Measurements from ENCODE around the gene PTPRG.

The PTPRG gene

DNA sequence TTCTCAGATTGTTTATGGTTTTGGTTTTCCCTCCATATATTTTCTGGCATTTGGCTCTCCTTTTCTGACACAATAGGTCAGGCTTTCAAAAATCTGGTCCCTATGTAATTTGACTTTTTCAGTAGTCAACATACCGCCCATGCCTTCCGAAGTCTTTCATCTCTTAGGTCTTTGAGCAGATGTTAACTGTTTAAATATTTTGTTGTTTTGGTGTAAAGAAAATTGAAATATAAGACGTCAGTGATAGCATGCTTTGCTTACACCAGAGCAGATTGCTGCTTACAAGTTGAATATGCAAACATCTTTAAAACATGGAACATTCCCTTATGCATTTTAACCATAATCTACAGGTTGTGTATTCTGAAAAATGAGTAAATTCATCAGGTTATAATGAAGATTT, 233.0 kb downstream of the PTPRG start:
- H3K4me1 ChIP-seq (ENCODE audit: low read length): peaks cover 15% of the 10 kb centered on the region
- H3K79me2 ChIP-seq (ENCODE audit: low read length): no peaks in the 10 kb centered on the region
- no peak overlapping the region for H2AFZ ChIP-seq (ENCODE audit: low read depth, low read length)
- H3K27ac ChIP-seq (ENCODE audit: low read length): no peak overlapping the region
- no peaks in the 10 kb centered on the region for H4K20me1 ChIP-seq (ENCODE audit: insufficient read depth, low read length)
- no peaks in the 10 kb centered on the region for H3K36me3 ChIP-seq (replicated peaks; ENCODE audit: low read depth, low read length)
- no peak for TF ChIP-seq EZH2phosphoT487 (IDR thresholded peaks at IDR 0.05; ENCODE audit: low read depth)
- TF ChIP-seq, protein P1, sequence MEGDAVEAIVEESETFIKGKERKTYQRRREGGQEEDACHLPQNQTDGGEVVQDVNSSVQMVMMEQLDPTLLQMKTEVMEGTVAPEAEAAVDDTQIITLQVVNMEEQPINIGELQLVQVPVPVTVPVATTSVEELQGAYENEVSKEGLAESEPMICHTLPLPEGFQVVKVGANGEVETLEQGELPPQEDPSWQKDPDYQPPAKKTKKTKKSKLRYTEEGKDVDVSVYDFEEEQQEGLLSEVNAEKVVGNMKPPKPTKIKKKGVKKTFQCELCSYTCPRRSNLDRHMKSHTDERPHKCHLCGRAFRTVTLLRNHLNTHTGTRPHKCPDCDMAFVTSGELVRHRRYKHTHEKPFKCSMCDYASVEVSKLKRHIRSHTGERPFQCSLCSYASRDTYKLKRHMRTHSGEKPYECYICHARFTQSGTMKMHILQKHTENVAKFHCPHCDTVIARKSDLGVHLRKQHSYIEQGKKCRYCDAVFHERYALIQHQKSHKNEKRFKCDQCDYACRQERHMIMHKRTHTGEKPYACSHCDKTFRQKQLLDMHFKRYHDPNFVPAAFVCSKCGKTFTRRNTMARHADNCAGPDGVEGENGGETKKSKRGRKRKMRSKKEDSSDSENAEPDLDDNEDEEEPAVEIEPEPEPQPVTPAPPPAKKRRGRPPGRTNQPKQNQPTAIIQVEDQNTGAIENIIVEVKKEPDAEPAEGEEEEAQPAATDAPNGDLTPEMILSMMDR (IDR thresholded peaks at IDR 0.05; ENCODE audit: low read depth, low read length): no peak
- no peaks in the 10 kb centered on the region for H3K9me3 ChIP-seq (ENCODE audit: insufficient read depth, low read length)
- no peak overlapping the region for H3K4me3 ChIP-seq (ENCODE audit: low read length)
- no peak overlapping the region for H3K9ac ChIP-seq (ENCODE audit: low read length)
- no peaks in the 10 kb centered on the region for H3K27me3 ChIP-seq (ENCODE audit: low read depth, low read length)
- H3K4me2 ChIP-seq (ENCODE audit: low read length): no peak overlapping the region

DNA sequence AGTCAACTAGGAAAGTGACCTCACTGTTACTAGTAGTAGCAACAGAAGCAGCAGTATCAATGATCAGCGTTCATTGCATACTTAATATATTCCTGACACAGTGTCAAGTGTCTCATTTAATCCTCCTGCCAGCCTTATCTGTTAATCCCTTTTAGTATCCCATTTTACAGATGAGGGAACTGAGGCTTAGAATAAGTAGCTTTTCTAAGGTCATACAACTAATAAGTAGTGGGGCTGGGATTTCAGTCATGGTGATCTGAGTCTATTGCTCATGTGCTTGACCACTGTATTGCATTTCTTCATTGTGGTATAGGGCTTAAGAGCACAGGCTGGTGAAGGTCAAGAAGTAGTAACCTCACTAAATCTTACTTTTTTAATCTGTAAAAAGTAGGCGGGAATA, 233.6 kb downstream of the PTPRG start:
- TF ChIP-seq EZH2phosphoT487 (IDR thresholded peaks at IDR 0.05; ENCODE audit: low read depth): no peak
- TF ChIP-seq, protein P1 (IDR thresholded peaks at IDR 0.05; ENCODE audit: low read depth, low read length): no peak
- H3K9ac ChIP-seq (ENCODE audit: low read length): no peak overlapping the region
- no peaks in the 10 kb centered on the region for H3K79me2 ChIP-seq (ENCODE audit: low read length)

DNA sequence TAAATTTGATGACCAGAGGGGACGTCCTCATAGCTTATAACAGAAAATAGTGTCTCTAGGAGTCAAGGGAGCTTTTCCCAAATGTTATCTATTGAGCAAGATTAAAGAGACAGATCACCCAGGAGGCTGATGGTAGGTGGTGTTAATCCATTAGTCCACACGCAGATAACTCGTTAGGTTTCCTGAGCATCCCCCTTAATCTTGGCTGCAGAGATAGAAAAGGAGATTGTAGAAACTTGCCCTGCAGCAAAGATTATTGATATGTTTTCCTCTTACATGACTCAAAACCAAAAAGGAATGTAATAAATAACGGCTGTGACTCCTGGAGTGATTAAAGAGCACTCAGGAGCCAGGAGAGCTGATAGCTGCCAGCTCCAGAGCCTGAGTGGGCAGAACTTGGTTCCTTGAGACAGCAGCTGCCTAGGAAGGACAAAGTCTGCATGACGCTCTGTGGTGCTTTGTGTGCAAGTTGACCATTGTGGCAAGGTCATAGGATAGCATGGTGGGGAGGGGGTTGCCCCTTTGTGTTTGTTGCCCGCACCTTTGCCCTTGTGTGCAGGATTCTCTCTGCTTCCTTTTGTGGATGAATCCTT, 234.8 kb downstream of the PTPRG start:
- Histone ChIP-seq H3K27me3 (ENCODE audit: low read depth, low read length) (no peaks in the 10 kb centered on the region), H4K20me1 (ENCODE audit: insufficient read depth, low read length) (no peaks in the 10 kb centered on the region), H3K79me2 (ENCODE audit: low read length) (no peaks in the 10 kb centered on the region), H3K9ac (ENCODE audit: low read length) (no peak overlapping the region), H3K9me3 (ENCODE audit: insufficient read depth, low read length) (no peaks in the 10 kb centered on the region), H3K4me1 (ENCODE audit: low read length) (no peaks in the 10 kb centered on the region), H2AFZ (ENCODE audit: low read depth, low read length) (no peak overlapping the region), H3K4me2 (ENCODE audit: low read length) (no peak overlapping the region), H3K27ac (ENCODE audit: low read length) (no peak overlapping the region), H3K36me3 (replicated peaks; ENCODE audit: low read depth, low read length) (no peaks in the 10 kb centered on the region), H3K4me3 (ENCODE audit: low read length) (no peak overlapping the region)
- no peak for TF ChIP-seq EZH2phosphoT487 (IDR thresholded peaks at IDR 0.05; ENCODE audit: low read depth)
- TF ChIP-seq, protein P1 (IDR thresholded peaks at IDR 0.05; ENCODE audit: low read depth, low read length): no peak

More for the DNA sequence above, 233.6 kb downstream of the PTPRG start:
- no peak overlapping the region for H3K27ac ChIP-seq (ENCODE audit: low read length)
- no peaks in the 10 kb centered on the region for H3K36me3 ChIP-seq (replicated peaks; ENCODE audit: low read depth, low read length)
- no peak overlapping the region for H3K4me3 ChIP-seq (ENCODE audit: low read length)
- no peaks in the 10 kb centered on the region for H3K9me3 ChIP-seq (ENCODE audit: insufficient read depth, low read length)
- no peak overlapping the region for H3K4me2 ChIP-seq (ENCODE audit: low read length)
- H2AFZ ChIP-seq (ENCODE audit: low read depth, low read length): no peak overlapping the region
- no peaks in the 10 kb centered on the region for H3K27me3 ChIP-seq (ENCODE audit: low read depth, low read length)
- peaks cover 12% of the 10 kb centered on the region for H3K4me1 ChIP-seq (ENCODE audit: low read length)
- no peaks in the 10 kb centered on the region for H4K20me1 ChIP-seq (ENCODE audit: insufficient read depth, low read length)

DNA sequence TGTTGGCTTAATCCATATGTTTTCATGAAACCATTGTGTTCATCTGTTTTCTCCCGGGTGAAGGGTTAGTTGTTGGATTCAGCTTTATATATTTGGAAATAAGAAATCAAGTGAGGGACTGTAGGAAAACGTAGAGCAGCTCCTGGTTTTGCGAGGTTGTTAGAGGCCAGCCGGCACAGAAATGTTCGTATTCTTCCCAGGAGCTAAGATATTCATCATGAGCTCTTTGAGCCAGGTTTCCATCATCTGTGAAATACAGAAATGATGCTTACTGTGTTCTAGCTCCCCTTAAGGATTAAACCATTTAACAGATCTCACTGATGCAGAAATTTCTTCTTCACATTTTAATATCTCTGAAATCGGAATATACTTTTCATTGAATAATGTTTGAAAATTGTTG, 235.5 kb downstream of the PTPRG start:
- Histone ChIP-seq H3K36me3 (replicated peaks; ENCODE audit: low read depth, low read length) (no peaks in the 10 kb centered on the region), H3K4me2 (ENCODE audit: low read length) (no peak overlapping the region), H3K4me3 (ENCODE audit: low read length) (no peak overlapping the region), H2AFZ (ENCODE audit: low read depth, low read length) (no peak overlapping the region), H3K27ac (ENCODE audit: low read length) (no peak overlapping the region), H3K9ac (ENCODE audit: low read length) (no peak overlapping the region), H3K79me2 (ENCODE audit: low read length) (no peaks in the 10 kb centered on the region), H4K20me1 (ENCODE audit: insufficient read depth, low read length) (no peaks in the 10 kb centered on the region), H3K27me3 (ENCODE audit: low read depth, low read length) (no peaks in the 10 kb centered on the region), H3K4me1 (ENCODE audit: low read length) (no peaks in the 10 kb centered on the region), H3K9me3 (ENCODE audit: insufficient read depth, low read length) (no peaks in the 10 kb centered on the region)
- TF ChIP-seq, protein P1 (IDR thresholded peaks at IDR 0.05; ENCODE audit: low read depth, low read length): no peak
- TF ChIP-seq EZH2phosphoT487 (IDR thresholded peaks at IDR 0.05; ENCODE audit: low read depth): no peak

Data from OCI-LY3 (cell line).